ENCODE results near the gene PTP4A1.

GRCh38 chr6:63574554-63574900 lies 2.2 kb downstream of the PTP4A1 start:
- TF ChIP-seq TAF1 (IDR thresholded peaks at IDR 0.05; ENCODE audit: borderline replicate concordance, insufficient read depth, low read length) (no peak; the same call in 1 of the 2 replicates), POLR2AphosphoS5 (IDR thresholded peaks at IDR 0.05; ENCODE audit: low read depth, low read length) (no peak; the same call in 1 of the 2 replicates), SIN3A (IDR thresholded peaks at IDR 0.05; ENCODE audit: borderline replicate concordance, insufficient read depth, low read length) (no peak), REST (IDR thresholded peaks at IDR 0.05; ENCODE audit: insufficient read depth in 1 of 2, low read depth in 2 of 2, low read length in 2 of 2) (no peak)
